HCT116 (cell line): ENCODE measurements around the gene CREBBP. TPM values are rescaled to one million over a fixed set of nuclear protein-coding genes. Genes with fewer than 3 reads are reported as not detected.

Experiments
- ATAC-seq: fragments of 200-7000 bp; cut with Tn5 transposase; 2 replicates; pipeline ENCODE4 v1.9.1; 2020; ENCODE audit warnings: mild to moderate bottlenecking, moderate library complexity
- BruUV-seq: library from RNA; stranded (reverse); fragments of 400-500 nt; replicated peaks from 2 replicates; lab custom pipeline; 2021; lab: Mats Ljungman, UMichigan
- CTCF ChIA-PET: fragments of 300-600 bp; sonication (Branson Sonifier 250); formaldehyde crosslinking; loops from one replicate; lab custom pipeline; 2021; ENCODE audit warnings: antibody characterized with exemption; lab: Charles Lee
- POLR2A ChIA-PET: fragments of 300-600, 350-600 bp; sonication (Branson Sonifier 250); formaldehyde crosslinking; loops from one replicate; lab custom pipeline; 2021; ENCODE audit warnings: antibody characterized with exemption; lab: Charles Lee
- RAD21 ChIA-PET, 2 experiments: fragments of 300-600 bp; sonication (Branson Sonifier 250); formaldehyde crosslinking; loops; one replicate each; lab custom pipeline; 2023; ENCODE audit warnings: low total read pairs in 2 of 2; ENCODE audit not compliant: uncharacterized antibody in 2 of 2, unreplicated experiment in 2 of 2, low non-redundant PET in 1 of 2; lab: Charles Lee
- DNase-seq: peaks from one replicate; pipeline ENCODE4 v3.0.0-alpha.2; 2010; ENCODE audit warnings: low read depth, low spot score
- H2AFZ ChIP-seq: fragments of 200-600 bp; shearing (Covaris generic), sonication (generic); 2 replicates; pipeline ENCODE4 v1.6.1; 2017; ENCODE audit warnings: low read depth, mixed run types, mixed read lengths, antibody characterized with exemption, low read length; ENCODE audit not compliant: poor library complexity, severe bottlenecking
- H3K27ac ChIP-seq: 2 replicates; pipeline ENCODE4 v1.5.1; 2012; ENCODE audit warnings: low read depth, low read length
- H3K27me3 ChIP-seq: fragments of 200-600 bp; sonication (generic); 2 replicates; pipeline ENCODE4 v1.6.1; 2016; ENCODE audit warnings: mixed run types, low read length, mixed read lengths; ENCODE audit not compliant: insufficient read depth
- H3K36me3 ChIP-seq, 2 experiments: fragments of 200-500 bp in 1 of 2; fragments of 200-600 bp in 1 of 2; sonication (Bioruptor generic) in 1 of 2; sonication (generic) in 1 of 2; 2 replicates each; pipeline versions ENCODE4 v1.5.1 to v1.6.1; 2014 to 2016; ENCODE audit warnings: low read length in 2 of 2, inconsistent platforms in 1 of 2, mixed read lengths in 1 of 2, mixed run types in 1 of 2; ENCODE audit not compliant: insufficient read depth in 2 of 2, control insufficient read depth in 1 of 2
- H3K4me1 ChIP-seq, 2 experiments: fragments of 200-600 bp in 1 of 2; sonication (generic) in 1 of 2; 2 replicates each; pipeline versions ENCODE4 v1.5.1 to v1.6.1; 2012 to 2017; ENCODE audit warnings: low read length in 2 of 2, inconsistent platforms in 1 of 2, mild to moderate bottlenecking in 1 of 2, mixed read lengths in 1 of 2, mixed run types in 1 of 2, moderate library complexity in 1 of 2; ENCODE audit not compliant: insufficient read depth in 2 of 2, control insufficient read depth in 1 of 2
- H3K4me2 ChIP-seq: fragments of 200-600 bp; sonication (generic); 2 replicates; pipeline ENCODE4 v1.6.1; 2017; ENCODE audit warnings: mixed run types, low read length, mixed read lengths
- H3K4me3 ChIP-seq, 2 experiments: fragments of 200-600 bp in 1 of 2; sonication (generic) in 1 of 2; replicated peaks in 1 of 2; 2 replicates each; pipeline ENCODE4 v1.5.1; 2011 to 2016; ENCODE audit warnings: low read length in 2 of 2, control low read depth in 1 of 2, low read depth in 1 of 2, mild to moderate bottlenecking in 1 of 2, mixed read lengths in 1 of 2, mixed run types in 1 of 2
- H3K79me2 ChIP-seq: fragments of 200-600 bp; sonication (generic); 2 replicates; pipeline ENCODE4 v1.6.1; 2017; ENCODE audit warnings: mild to moderate bottlenecking, mixed run types, low read length, moderate library complexity, mixed read lengths; ENCODE audit not compliant: insufficient read depth
- H3K9ac ChIP-seq: fragments of 200-600 bp; sonication (generic); 2 replicates; pipeline ENCODE4 v1.6.1; 2016; ENCODE audit warnings: low read length, mixed read lengths
- H3K9me2 ChIP-seq: fragments of 200-600 bp; sonication (generic), shearing (Covaris generic); 2 replicates; pipeline ENCODE4 v1.6.1; 2017; ENCODE audit warnings: mixed run types, mild to moderate bottlenecking, moderate library complexity; ENCODE audit not compliant: insufficient read depth
- H3K9me3 ChIP-seq, 2 experiments: fragments of 200-500 bp in 1 of 2; fragments of 200-600 bp in 1 of 2; sonication (Bioruptor generic) in 1 of 2; sonication (generic) in 1 of 2; 2 replicates each; pipeline ENCODE4 v1.6.1; 2014 to 2017; ENCODE audit warnings: low read length in 2 of 2, mixed read lengths in 2 of 2, inconsistent platforms in 1 of 2, low read depth in 1 of 2, mild to moderate bottlenecking in 1 of 2, mixed run types in 1 of 2, moderate library complexity in 1 of 2; ENCODE audit not compliant: control insufficient read depth in 1 of 2, insufficient read depth in 1 of 2
- H4K20me1 ChIP-seq: fragments of 200-600 bp; sonication (generic), shearing (Covaris generic); 2 replicates; pipeline ENCODE4 v1.6.1; 2017; ENCODE audit warnings: mixed run types, mild to moderate bottlenecking, moderate library complexity; ENCODE audit not compliant: insufficient read depth
- CEBPB ChIP-seq: IDR thresholded peaks from 2 replicates; pipeline ENCODE4 v1.6.1; 2012; ENCODE audit warnings: low read depth
- EGR1 ChIP-seq: IDR thresholded peaks from 2 replicates; pipeline ENCODE4 v1.6.1; 2012; ENCODE audit warnings: low read depth
- EZH2 ChIP-seq: fragments of 200-600 bp; sonication (generic); IDR thresholded peaks from 2 replicates; pipeline ENCODE4 v1.6.1; 2017; ENCODE audit warnings: antibody characterized with exemption, mixed run types
- POLR2AphosphoS5 ChIP-seq: IDR thresholded peaks from 2 replicates; pipeline ENCODE4 v1.6.1; 2011; ENCODE audit warnings: mild to moderate bottlenecking, low read depth, low read length, moderate library complexity
- RAD21 ChIP-seq: IDR thresholded peaks from 2 replicates; pipeline ENCODE4 v1.6.1; 2012; ENCODE audit warnings: low read depth, mild to moderate bottlenecking
- SIN3A ChIP-seq: IDR thresholded peaks from 2 replicates; pipeline ENCODE4 v1.6.1; 2012; ENCODE audit warnings: low read depth
- SP1 ChIP-seq: IDR thresholded peaks from 2 replicates; pipeline ENCODE4 v1.6.1; 2012; ENCODE audit warnings: low read depth
- SRF ChIP-seq: IDR thresholded peaks from 2 replicates; pipeline ENCODE4 v1.6.1; 2012; ENCODE audit warnings: low read depth
- TCF7L2 ChIP-seq: IDR thresholded peaks from 2 replicates; pipeline ENCODE4 v1.7.0; 2011; ENCODE audit warnings: borderline replicate concordance, inconsistent platforms; ENCODE audit not compliant: insufficient read depth, insufficient read length; ENCODE audit errors: extremely low read depth
- YY1 ChIP-seq: IDR thresholded peaks from 2 replicates; pipeline ENCODE4 v1.6.1; 2011; ENCODE audit warnings: low read length, low read depth, moderate library complexity, mild to moderate bottlenecking; ENCODE audit not compliant: insufficient replicate concordance; ENCODE audit errors: extremely low read depth
- ZFX ChIP-seq: fragments of 450-650 bp; IDR thresholded peaks from 2 replicates; pipeline ENCODE4 v1.6.1; 2017
- ZNF274 ChIP-seq: fragments of 200-500 bp; sonication (Bioruptor generic); IDR thresholded peaks from 2 replicates; pipeline ENCODE4 v1.6.1; 2014; ENCODE audit warnings: mild to moderate bottlenecking, low read depth, low read length, inconsistent platforms
- intact Hi-C: fragments of 100-400 bp; cut with micrococcal nuclease; formaldehyde crosslinking; loops from 2 replicates; pipeline ENCODE4 v1.10.0; 2022
- total RNA-seq: library from RNA; stranded (reverse); gene quantifications from one replicate; pipeline ENCODE4 v1.2.1, GENCODE V29; 2021; ENCODE audit not compliant: unreplicated experiment
- TF ChIP-seq, protein P1 (sequence below): IDR thresholded peaks from 2 replicates; pipeline ENCODE4 v1.6.1; 2012
- TF ChIP-seq, protein P2 (sequence below): IDR thresholded peaks from 2 replicates; pipeline ENCODE4 v1.6.1; 2012; ENCODE audit warnings: low read depth
- TF ChIP-seq, protein P3 (sequence below): IDR thresholded peaks from 2 replicates; pipeline ENCODE4 v1.6.1; 2012

The CREBBP gene
- total RNA-seq, 1 experiment from 2014 or later = 42.7 TPM

DNA sequence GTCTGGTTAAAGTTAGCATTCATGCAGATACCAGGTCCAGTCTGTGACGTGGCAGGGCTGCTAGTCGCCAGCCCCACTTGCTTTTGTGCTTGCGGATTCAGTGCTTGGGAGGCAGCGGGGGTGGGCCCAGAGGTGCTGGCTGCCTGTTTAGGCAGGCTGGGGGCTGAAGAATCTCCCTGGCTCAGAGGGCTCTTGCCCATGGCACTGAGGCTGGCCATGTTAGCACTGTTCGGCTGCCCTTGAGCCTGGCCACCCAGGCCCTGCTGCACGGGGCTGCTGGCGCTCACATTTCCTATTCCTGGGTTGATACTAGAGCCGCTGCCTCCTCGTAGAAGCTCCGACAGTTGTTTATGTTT lies 30.0 kb downstream of the CREBBP start:
- Histone ChIP-seq H2AFZ (no peak overlapping the region), H3K9ac (no peak overlapping the region), H4K20me1 (peaks cover 7% of the 10 kb centered on the region; the same call in 1 of the 2 replicates), H3K27me3 (no peaks in the 10 kb centered on the region), H3K4me1 (0 out of 4 replicates have a peak, but pooled peaks cover 0 to 2% of the 10 kb centered on the region in 2 experiments), H3K36me3 (peaks cover 5 to 7% of the 10 kb centered on the region in 2 experiments; a peak in 1 of 4 replicates), H3K79me2 (peaks cover 87% of the 10 kb centered on the region), H3K27ac (no peak overlapping the region), H3K4me3 (no peak overlapping the region), H3K9me3 (no peaks in the 10 kb centered on the region), H3K4me2 (no peak overlapping the region), H3K9me2 (no peaks in the 10 kb centered on the region)
- DNase-seq (no peak), ATAC-seq (no peak)
- no peak for TF ChIP-seq EZH2
- no peak for TF ChIP-seq SIN3A
- no peak for TF ChIP-seq TCF7L2
- no peak for TF ChIP-seq EGR1
- no peak for TF ChIP-seq YY1
- TF ChIP-seq, protein P1, sequence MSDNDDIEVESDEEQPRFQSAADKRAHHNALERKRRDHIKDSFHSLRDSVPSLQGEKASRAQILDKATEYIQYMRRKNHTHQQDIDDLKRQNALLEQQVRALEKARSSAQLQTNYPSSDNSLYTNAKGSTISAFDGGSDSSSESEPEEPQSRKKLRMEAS = no peak
- no peak for TF ChIP-seq CEBPB
- CTCF ChIA-PET = interaction anchor here (0.7 kb wide), 1 partner anchor 622 kb away, joined by 3 read pairs; no protein-coding TSS in a partner anchor
- POLR2A ChIA-PET = no interaction called here
- TSS peak; percentile 83 for BruUV-seq
- intact Hi-C loops = no loop called here
- RAD21 ChIA-PET = no interaction called here

DNA sequence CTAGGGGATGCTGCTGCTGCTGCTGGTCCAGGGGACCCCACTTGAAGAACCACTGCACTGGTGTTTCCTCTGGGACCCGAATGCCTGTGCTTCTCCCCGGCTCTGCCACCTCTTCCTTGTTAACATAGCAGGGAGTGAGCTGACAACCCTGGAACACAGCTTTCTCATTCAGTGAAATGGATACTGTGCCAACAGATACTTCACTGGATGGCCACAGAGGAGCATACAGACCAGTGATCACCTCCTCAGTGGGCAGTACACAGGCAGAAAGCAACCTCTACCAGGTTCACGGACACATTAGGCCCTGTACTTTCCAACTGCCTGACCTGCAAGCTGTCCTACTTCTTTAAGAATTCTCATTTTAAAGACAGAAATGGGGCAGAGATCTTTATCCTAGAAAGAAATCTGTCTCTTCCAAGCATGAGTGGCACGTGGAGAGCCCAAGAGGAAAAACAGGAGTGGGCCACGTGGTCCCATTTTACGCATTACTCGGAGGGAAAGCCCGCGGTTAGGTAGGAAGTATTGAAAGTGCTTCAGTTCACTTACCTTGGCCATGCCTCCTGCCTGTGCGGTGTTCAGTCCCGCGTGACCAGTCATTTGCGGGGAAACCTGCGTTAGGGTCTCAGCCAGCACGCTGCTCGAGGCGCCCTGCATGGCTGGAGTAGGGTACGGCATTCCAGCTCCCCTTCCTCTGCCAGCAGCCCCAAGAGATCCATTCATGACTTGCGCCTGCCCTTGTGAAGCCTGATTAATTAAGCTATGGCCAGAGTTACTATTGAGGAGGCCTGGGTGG lies 30.6 kb downstream of the CREBBP start:
- ChIA-PET CTCF (no interaction called here), POLR2A (interaction anchor here (0.6 kb wide), 1 partner anchor 59 kb away, joined by 3 read pairs; no protein-coding TSS in a partner anchor), RAD21 (no interaction called here)
- Histone ChIP-seq H3K9me3 (no peaks in the 10 kb centered on the region), H3K27ac (no peak overlapping the region), H3K4me1 (0 out of 4 replicates have a peak, but pooled peaks cover 0 to 2% of the 10 kb centered on the region in 2 experiments), H3K4me3 (no peak overlapping the region), H3K9ac (no peak overlapping the region), H3K9me2 (no peaks in the 10 kb centered on the region), H3K4me2 (no peak overlapping the region), H3K27me3 (no peaks in the 10 kb centered on the region), H3K36me3 (peaks cover 5 to 7% of the 10 kb centered on the region in 2 experiments; a peak in 1 of 4 replicates), H2AFZ (no peak overlapping the region), H4K20me1 (peaks cover 12% of the 10 kb centered on the region; the same call in 1 of the 2 replicates), H3K79me2 (peaks cover 87% of the 10 kb centered on the region)
- DNase-seq (no peak), ATAC-seq (no peak)
- intact Hi-C loops = no loop called here
- BruUV-seq = no TSS peak
- TF ChIP-seq ZNF274 = no peak
- TF ChIP-seq RAD21 = no peak
- TF ChIP-seq, protein P1 = no peak
- TF ChIP-seq, protein P2, sequence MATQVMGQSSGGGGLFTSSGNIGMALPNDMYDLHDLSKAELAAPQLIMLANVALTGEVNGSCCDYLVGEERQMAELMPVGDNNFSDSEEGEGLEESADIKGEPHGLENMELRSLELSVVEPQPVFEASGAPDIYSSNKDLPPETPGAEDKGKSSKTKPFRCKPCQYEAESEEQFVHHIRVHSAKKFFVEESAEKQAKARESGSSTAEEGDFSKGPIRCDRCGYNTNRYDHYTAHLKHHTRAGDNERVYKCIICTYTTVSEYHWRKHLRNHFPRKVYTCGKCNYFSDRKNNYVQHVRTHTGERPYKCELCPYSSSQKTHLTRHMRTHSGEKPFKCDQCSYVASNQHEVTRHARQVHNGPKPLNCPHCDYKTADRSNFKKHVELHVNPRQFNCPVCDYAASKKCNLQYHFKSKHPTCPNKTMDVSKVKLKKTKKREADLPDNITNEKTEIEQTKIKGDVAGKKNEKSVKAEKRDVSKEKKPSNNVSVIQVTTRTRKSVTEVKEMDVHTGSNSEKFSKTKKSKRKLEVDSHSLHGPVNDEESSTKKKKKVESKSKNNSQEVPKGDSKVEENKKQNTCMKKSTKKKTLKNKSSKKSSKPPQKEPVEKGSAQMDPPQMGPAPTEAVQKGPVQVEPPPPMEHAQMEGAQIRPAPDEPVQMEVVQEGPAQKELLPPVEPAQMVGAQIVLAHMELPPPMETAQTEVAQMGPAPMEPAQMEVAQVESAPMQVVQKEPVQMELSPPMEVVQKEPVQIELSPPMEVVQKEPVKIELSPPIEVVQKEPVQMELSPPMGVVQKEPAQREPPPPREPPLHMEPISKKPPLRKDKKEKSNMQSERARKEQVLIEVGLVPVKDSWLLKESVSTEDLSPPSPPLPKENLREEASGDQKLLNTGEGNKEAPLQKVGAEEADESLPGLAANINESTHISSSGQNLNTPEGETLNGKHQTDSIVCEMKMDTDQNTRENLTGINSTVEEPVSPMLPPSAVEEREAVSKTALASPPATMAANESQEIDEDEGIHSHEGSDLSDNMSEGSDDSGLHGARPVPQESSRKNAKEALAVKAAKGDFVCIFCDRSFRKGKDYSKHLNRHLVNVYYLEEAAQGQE = no peak
- no peak for TF ChIP-seq CEBPB
- TF ChIP-seq, protein P3, sequence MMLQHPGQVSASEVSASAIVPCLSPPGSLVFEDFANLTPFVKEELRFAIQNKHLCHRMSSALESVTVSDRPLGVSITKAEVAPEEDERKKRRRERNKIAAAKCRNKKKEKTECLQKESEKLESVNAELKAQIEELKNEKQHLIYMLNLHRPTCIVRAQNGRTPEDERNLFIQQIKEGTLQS = no peak
- TF ChIP-seq POLR2AphosphoS5 = no peak
- TF ChIP-seq SRF = no peak
- TF ChIP-seq SIN3A = no peak
- no peak for TF ChIP-seq ZFX
- no peak for TF ChIP-seq SP1
- TF ChIP-seq EZH2 = no peak
- TF ChIP-seq YY1 = no peak
